ENCODE results near the gene RUBCNL. TPM values are rescaled to one million over a fixed set of nuclear protein-coding genes. Genes with fewer than 3 reads are reported as not detected.

Gene RUBCNL
- total and polyA plus RNA-seq, 2 donors, result 17.1 to 48.4 TPM

GRCh38 chr13:46350003-46350402 is 37.0 kb downstream of the RUBCNL start:
- H3K4me3 ChIP-seq (ENCODE audit: low read length in 2 of 2), result no peak overlapping the region
- WGBS, result 99% methylated on average over 11 of the region's 11 CpGs
- H3K4me1 ChIP-seq (ENCODE audit: control insufficient read depth in 2 of 2, insufficient read depth in 2 of 2, low read length in 2 of 2), result no peaks in the 10 kb centered on the region
- H3K27me3 ChIP-seq (ENCODE audit: control insufficient read depth in 2 of 2, insufficient read depth in 1 of 2, low read length in 1 of 2), result no peaks in the 10 kb centered on the region
- H3K27ac ChIP-seq (ENCODE audit: low read depth in 1 of 2, low read length in 1 of 2), result no peak overlapping the region
- H3K36me3 ChIP-seq (ENCODE audit: control insufficient read depth in 2 of 2, insufficient read depth in 2 of 2, low read length in 1 of 2), result peaks cover 5 to 26% of the 10 kb centered on the region in 2 donors
- H3K9me3 ChIP-seq (ENCODE audit: control insufficient read depth in 2 of 2, insufficient read depth in 1 of 2, low read length in 1 of 2), result no peaks in the 10 kb centered on the region
- DNase-seq (ENCODE audit: low read depth in 6 of 9, low spot score in 9 of 9), result no peak

- Histone ChIP-seq H3K4me3 (ENCODE audit: low read length in 2 of 2) (no peak overlapping the region), H3K27me3 (ENCODE audit: control insufficient read depth in 2 of 2, insufficient read depth in 1 of 2, low read length in 1 of 2) (no peaks in the 10 kb centered on the region), H3K9me3 (ENCODE audit: control insufficient read depth in 2 of 2, insufficient read depth in 1 of 2, low read length in 1 of 2) (no peaks in the 10 kb centered on the region), H3K27ac (ENCODE audit: low read depth in 1 of 2, low read length in 1 of 2) (no peak overlapping the region), H3K4me1 (ENCODE audit: control insufficient read depth in 2 of 2, insufficient read depth in 2 of 2, low read length in 2 of 2) (no peaks in the 10 kb centered on the region), H3K36me3 (ENCODE audit: control insufficient read depth in 2 of 2, insufficient read depth in 2 of 2, low read length in 1 of 2) (peaks cover 0 to 29% of the 10 kb centered on the region in 2 donors)
- WGBS, result 97% methylated on average over 1 of the region's 1 CpG
- no peak for DNase-seq (ENCODE audit: low read depth in 6 of 9, low spot score in 9 of 9)
Measured at GRCh38 chr13:46348961-46349360, 38.1 kb downstream of the RUBCNL start.

- no peak overlapping the region for H3K27ac ChIP-seq (ENCODE audit: low read depth in 1 of 2, low read length in 1 of 2)
Measured at GRCh38 chr13:46347277-46347676, 39.8 kb downstream of the RUBCNL start.

DNA sequence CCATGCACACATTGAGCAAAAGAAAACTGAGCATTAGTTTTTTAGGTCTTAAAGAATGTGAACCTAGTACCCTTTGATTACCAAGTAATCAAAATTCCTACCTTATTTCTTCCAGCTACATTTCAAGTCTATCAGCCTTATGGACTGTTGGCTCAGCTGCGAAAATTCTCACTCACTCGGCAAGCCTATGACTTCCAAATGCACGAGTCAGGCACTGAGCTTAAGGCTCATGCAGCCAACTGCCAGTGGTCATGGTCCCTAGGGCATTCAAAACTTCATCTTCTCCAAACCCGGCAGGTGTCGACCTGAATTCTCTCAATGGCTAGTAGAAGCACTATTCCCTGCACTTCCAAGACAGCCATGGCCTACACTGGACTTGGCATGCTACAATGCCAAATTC is 41.2 kb downstream of the RUBCNL start:
- Histone ChIP-seq H3K4me3 (ENCODE audit: low read length in 2 of 2) (no peak overlapping the region), H3K4me1 (ENCODE audit: control insufficient read depth in 2 of 2, insufficient read depth in 2 of 2, low read length in 2 of 2) (peaks cover 7 to 8% of the 10 kb centered on the region in 2 donors), H3K27ac (ENCODE audit: low read depth in 1 of 2, low read length in 1 of 2) (no peak overlapping the region), H3K36me3 (ENCODE audit: control insufficient read depth in 2 of 2, insufficient read depth in 2 of 2, low read length in 1 of 2) (peaks cover 3 to 32% of the 10 kb centered on the region in 2 donors), H3K9me3 (ENCODE audit: control insufficient read depth in 2 of 2, insufficient read depth in 1 of 2, low read length in 1 of 2) (no peaks in the 10 kb centered on the region), H3K27me3 (ENCODE audit: control insufficient read depth in 2 of 2, insufficient read depth in 1 of 2, low read length in 1 of 2) (no peaks in the 10 kb centered on the region)
- no peak for DNase-seq (ENCODE audit: low read depth in 6 of 9, low spot score in 9 of 9)
- WGBS, result 94% methylated on average over 5 of the region's 5 CpGs

More at GRCh38 chr13:46347277-46347676, 39.8 kb downstream of the RUBCNL start:
- Histone ChIP-seq H3K36me3 (ENCODE audit: control insufficient read depth in 2 of 2, insufficient read depth in 2 of 2, low read length in 1 of 2) (peaks cover 3 to 32% of the 10 kb centered on the region in 2 donors), H3K27me3 (ENCODE audit: control insufficient read depth in 2 of 2, insufficient read depth in 1 of 2, low read length in 1 of 2) (no peaks in the 10 kb centered on the region), H3K4me3 (ENCODE audit: low read length in 2 of 2) (no peak overlapping the region), H3K4me1 (ENCODE audit: control insufficient read depth in 2 of 2, insufficient read depth in 2 of 2, low read length in 2 of 2) (no peaks in the 10 kb centered on the region), H3K9me3 (ENCODE audit: control insufficient read depth in 2 of 2, insufficient read depth in 1 of 2, low read length in 1 of 2) (no peaks in the 10 kb centered on the region)
- WGBS, result 99% methylated on average over 4 of the region's 4 CpGs
- DNase-seq (ENCODE audit: low read depth in 6 of 9, low spot score in 9 of 9), result no peak

- DNase-seq (ENCODE audit: low read depth in 6 of 9, low spot score in 9 of 9), result no peak
- peaks cover 9 to 13% of the 10 kb centered on the region in 2 donors for H3K4me1 ChIP-seq (ENCODE audit: control insufficient read depth in 2 of 2, insufficient read depth in 2 of 2, low read length in 2 of 2)
- H3K36me3 ChIP-seq (ENCODE audit: control insufficient read depth in 2 of 2, insufficient read depth in 2 of 2, low read length in 1 of 2), result peaks cover 3 to 32% of the 10 kb centered on the region in 2 donors
- no peak overlapping the region for H3K4me3 ChIP-seq (ENCODE audit: low read length in 2 of 2)
- H3K27ac ChIP-seq (ENCODE audit: low read depth in 1 of 2, low read length in 1 of 2), result no peak overlapping the region
- no peaks in the 10 kb centered on the region for H3K9me3 ChIP-seq (ENCODE audit: control insufficient read depth in 2 of 2, insufficient read depth in 1 of 2, low read length in 1 of 2)
- H3K27me3 ChIP-seq (ENCODE audit: control insufficient read depth in 2 of 2, insufficient read depth in 1 of 2, low read length in 1 of 2), result no peaks in the 10 kb centered on the region
- WGBS, result 95% methylated on average over 5 of the region's 5 CpGs
Measured at GRCh38 chr13:46345398-46345797, 41.7 kb downstream of the RUBCNL start.

DNA sequence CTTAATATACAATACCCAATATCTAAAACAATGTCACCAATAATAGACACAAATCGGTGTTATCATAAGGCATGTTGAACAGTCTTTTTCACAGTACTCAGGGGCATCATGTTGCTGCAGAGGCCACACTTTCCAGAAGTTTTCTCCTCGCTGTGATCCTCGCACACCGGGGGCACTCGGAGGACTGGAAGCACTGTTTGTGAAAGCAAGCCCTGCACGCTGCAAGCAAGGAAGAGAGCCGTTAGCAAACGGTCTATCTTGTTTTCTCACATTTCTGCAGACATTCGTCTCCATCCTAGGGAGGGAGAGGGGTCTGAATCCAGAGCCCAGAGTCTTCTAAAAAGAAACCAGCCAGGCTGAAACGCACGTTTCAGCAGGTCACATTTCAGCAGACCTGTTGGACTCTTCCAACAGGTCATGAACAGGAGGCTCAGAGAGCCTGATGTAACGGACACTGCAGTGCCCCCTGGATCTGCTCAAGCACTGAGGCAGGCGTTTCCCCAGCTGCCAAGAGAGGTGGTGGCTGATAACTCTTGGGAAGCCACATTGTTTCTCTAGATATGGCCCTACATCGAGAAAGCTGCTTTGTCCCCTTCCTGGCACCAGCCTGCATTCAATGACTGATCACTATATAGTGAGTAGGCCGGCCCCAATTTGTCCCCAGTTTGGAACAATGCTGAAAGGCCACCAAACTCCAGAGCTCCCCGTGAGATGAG is 43.6 kb downstream of the RUBCNL start:
- H3K9me3 ChIP-seq (ENCODE audit: control insufficient read depth in 2 of 2, insufficient read depth in 1 of 2, low read length in 1 of 2), result no peaks in the 10 kb centered on the region
- H3K27me3 ChIP-seq (ENCODE audit: control insufficient read depth in 2 of 2, insufficient read depth in 1 of 2, low read length in 1 of 2), result no peaks in the 10 kb centered on the region
- 96% methylated on average over 16 of the region's 16 CpGs for WGBS
- peaks cover 9 to 23% of the 10 kb centered on the region in 2 donors for H3K4me1 ChIP-seq (ENCODE audit: control insufficient read depth in 2 of 2, insufficient read depth in 2 of 2, low read length in 2 of 2)
- H3K4me3 ChIP-seq (ENCODE audit: low read length in 2 of 2), result no peak overlapping the region
- DNase-seq (ENCODE audit: low read depth in 6 of 9, low spot score in 9 of 9), result no peak
- peaks cover 3 to 25% of the 10 kb centered on the region in 2 donors for H3K36me3 ChIP-seq (ENCODE audit: control insufficient read depth in 2 of 2, insufficient read depth in 2 of 2, low read length in 1 of 2)
- H3K27ac ChIP-seq (ENCODE audit: low read depth in 1 of 2, low read length in 1 of 2), result no peak overlapping the region

DNA sequence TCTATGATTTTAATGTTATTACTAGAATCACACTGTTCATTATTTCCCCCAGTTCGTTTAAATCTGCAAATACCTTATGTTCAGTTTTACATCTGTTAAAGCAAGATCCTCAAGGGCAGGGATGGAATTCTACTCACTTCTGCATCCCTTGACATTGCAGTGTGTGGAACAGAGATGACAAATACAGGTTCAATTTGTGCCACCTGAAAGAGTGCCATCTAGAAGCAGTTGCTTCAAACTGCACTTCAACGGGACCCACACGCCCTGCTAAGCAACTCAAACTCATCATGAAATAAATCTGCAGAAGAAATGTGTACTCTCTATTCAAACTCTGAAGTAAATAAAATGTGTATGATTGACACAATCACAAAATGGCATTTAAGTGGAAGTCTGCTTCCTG is 44.5 kb downstream of the RUBCNL start:
- H3K9me3 ChIP-seq (ENCODE audit: control insufficient read depth in 2 of 2, insufficient read depth in 1 of 2, low read length in 1 of 2), result no peaks in the 10 kb centered on the region
- H3K4me3 ChIP-seq (ENCODE audit: low read length in 2 of 2), result no peak overlapping the region
- H3K36me3 ChIP-seq (ENCODE audit: control insufficient read depth in 2 of 2, insufficient read depth in 2 of 2, low read length in 1 of 2), result peaks cover 3 to 25% of the 10 kb centered on the region in 2 donors
- peaks cover 9 to 32% of the 10 kb centered on the region in 2 donors for H3K4me1 ChIP-seq (ENCODE audit: control insufficient read depth in 2 of 2, insufficient read depth in 2 of 2, low read length in 2 of 2)
- no peaks in the 10 kb centered on the region for H3K27me3 ChIP-seq (ENCODE audit: control insufficient read depth in 2 of 2, insufficient read depth in 1 of 2, low read length in 1 of 2)
- DNase-seq (ENCODE audit: low read depth in 6 of 9, low spot score in 9 of 9), result no peak
- 89% methylated on average over 3 of the region's 3 CpGs for WGBS
- no peak overlapping the region for H3K27ac ChIP-seq (ENCODE audit: low read depth in 1 of 2, low read length in 1 of 2)

GRCh38 chr13:46341112-46341711 is 45.8 kb downstream of the RUBCNL start:
- WGBS, result 83% methylated on average over 1 of the region's 1 CpG
- H3K27ac ChIP-seq (ENCODE audit: low read depth in 1 of 2, low read length in 1 of 2), result peak overlapping the region; percentile 60 to 70
- no peaks in the 10 kb centered on the region for H3K9me3 ChIP-seq (ENCODE audit: control insufficient read depth in 2 of 2, insufficient read depth in 1 of 2, low read length in 1 of 2)
- peak in 1 of 9 donors; percentile 36 for DNase-seq (ENCODE audit: low read depth in 6 of 9, low spot score in 9 of 9)
- peaks cover 3 to 22% of the 10 kb centered on the region in 2 donors for H3K36me3 ChIP-seq (ENCODE audit: control insufficient read depth in 2 of 2, insufficient read depth in 2 of 2, low read length in 1 of 2)
- peaks cover 9 to 32% of the 10 kb centered on the region in 2 donors for H3K4me1 ChIP-seq (ENCODE audit: control insufficient read depth in 2 of 2, insufficient read depth in 2 of 2, low read length in 2 of 2)
- no peaks in the 10 kb centered on the region for H3K27me3 ChIP-seq (ENCODE audit: control insufficient read depth in 2 of 2, insufficient read depth in 1 of 2, low read length in 1 of 2)
- no peak overlapping the region for H3K4me3 ChIP-seq (ENCODE audit: low read length in 2 of 2)

- Histone ChIP-seq H3K4me1 (ENCODE audit: control insufficient read depth in 2 of 2, insufficient read depth in 2 of 2, low read length in 2 of 2) (peaks cover 9 to 32% of the 10 kb centered on the region in 2 donors), H3K9me3 (ENCODE audit: control insufficient read depth in 2 of 2, insufficient read depth in 1 of 2, low read length in 1 of 2) (no peaks in the 10 kb centered on the region), H3K4me3 (ENCODE audit: low read length in 2 of 2) (no peak overlapping the region), H3K36me3 (ENCODE audit: control insufficient read depth in 2 of 2, insufficient read depth in 2 of 2, low read length in 1 of 2) (peaks cover 3 to 21% of the 10 kb centered on the region in 2 donors), H3K27me3 (ENCODE audit: control insufficient read depth in 2 of 2, insufficient read depth in 1 of 2, low read length in 1 of 2) (no peaks in the 10 kb centered on the region), H3K27ac (ENCODE audit: low read depth in 1 of 2, low read length in 1 of 2) (peak overlapping the region in 1 of 2 donors; percentile 60)
- DNase-seq (ENCODE audit: low read depth in 6 of 9, low spot score in 9 of 9), result no peak
- 98% methylated on average over 3 of the region's 3 CpGs for WGBS
Measured at GRCh38 chr13:46340631-46341111, 46.4 kb downstream of the RUBCNL start.

Data from thymus (tissue), 11 donors.